Iris pigment epithelial cell (primary cell): ENCODE data around the gene RESP18.
"Not testable (repeated sequence)": the region's sequence is repeated elsewhere in the genome, so short reads cannot be mapped to it uniquely, and the experiment has no call there.

Source experiments
- DNase-seq: peaks from one replicate; pipeline ENCODE4 v3.0.0-alpha.2; 2011; ENCODE audit warnings: low read depth

The RESP18 gene

GRCh38 chr2:219325657-219326315 lies 6.8 kb downstream of the RESP18 start:
- no peak for DNase-seq

GRCh38 chr2:219325136-219325535 lies 7.4 kb downstream of the RESP18 start:
- DNase-seq: no peak

- no peak for DNase-seq
These were observed 9.1 kb downstream of the RESP18 start for GRCh38 chr2:219323434-219323833.

- DNase-seq: no peak
These were observed 17.6 kb downstream of the RESP18 start for GRCh38 chr2:219314804-219315468.

GRCh38 chr2:219312683-219313263 lies 19.8 kb downstream of the RESP18 start:
- not testable (repeated sequence) for DNase-seq

- DNase-seq: peak; percentile 27
These were observed 23.3 kb downstream of the RESP18 start, which contains the start of gene PTPRN for GRCh38 chr2:219309278-219309677. Gene PTPRN (minus strand): TSS chr2:219309401. CDS start chr2:219309332, 69 bp downstream.

GRCh38 chr2:219308142-219309101 lies 24.1 kb downstream of the RESP18 start:
- peak; percentile 52 for DNase-seq

GRCh38 chr2:219306047-219306446 lies 26.5 kb downstream of the RESP18 start:
- DNase-seq: no peak

GRCh38 chr2:219304223-219304622 lies 28.3 kb downstream of the RESP18 start:
- no peak for DNase-seq

GRCh38 chr2:219302412-219302968 lies 30.1 kb downstream of the RESP18 start:
- no peak for DNase-seq

- DNase-seq: no peak
These were observed 32.5 kb downstream of the RESP18 start for GRCh38 chr2:219300022-219300421.

- no peak for DNase-seq
These were observed 33.2 kb downstream of the RESP18 start for GRCh38 chr2:219299372-219299760.

- peak; percentile 61 for DNase-seq
These were observed 33.7 kb downstream of the RESP18 start for GRCh38 chr2:219298759-219299371.

GRCh38 chr2:219297766-219298456 lies 34.6 kb downstream of the RESP18 start:
- DNase-seq: no peak

GRCh38 chr2:219296631-219297391 lies 35.7 kb downstream of the RESP18 start:
- no peak for DNase-seq

- no peak for DNase-seq
These were observed 36.4 kb downstream of the RESP18 start for GRCh38 chr2:219296142-219296541.

- peak; percentile 74 for DNase-seq
These were observed 37.9 kb downstream of the RESP18 start for GRCh38 chr2:219294356-219295351.

GRCh38 chr2:219293736-219294231 lies 38.8 kb downstream of the RESP18 start:
- no peak for DNase-seq
